C4-2B (cell line): Measurements from ENCODE around the gene RGP1.

Experiments
- H3K27ac ChIP-seq: fragments of 450-650 bp; 2 replicates; pipeline ENCODE4 v1.5.1; 2017
- CTCF ChIP-seq: fragments of 450-650 bp; conservative IDR thresholded peaks from 2 replicates; pipeline ENCODE4 v1.5.1; 2017; ENCODE audit warnings: mild to moderate bottlenecking
- ZFX ChIP-seq: fragments of 450-650 bp; IDR thresholded peaks from 2 replicates; pipeline ENCODE4 v1.6.1; 2017

The RGP1 gene

GRCh38 chr9:35723908-35724307, 25.2 kb upstream of the RGP1 start:
- no peak overlapping the region for H3K27ac ChIP-seq
- TF ChIP-seq ZFX, result no peak
- TF ChIP-seq CTCF, result no peak

GRCh38 chr9:35725362-35725761, 23.7 kb upstream of the RGP1 start:
- H3K27ac ChIP-seq, result no peak overlapping the region
- TF ChIP-seq CTCF, result no peak
- no peak for TF ChIP-seq ZFX

- TF ChIP-seq CTCF, result no peak
- no peak for TF ChIP-seq ZFX
- H3K27ac ChIP-seq, result no peak overlapping the region
Measured at GRCh38 chr9:35726931-35727330, 22.2 kb upstream of the RGP1 start.

- no peak for TF ChIP-seq ZFX
- no peak for TF ChIP-seq CTCF
- no peak overlapping the region for H3K27ac ChIP-seq
Measured at GRCh38 chr9:35727676-35728040, 21.4 kb upstream of the RGP1 start.

- TF ChIP-seq ZFX (no peak), CTCF (no peak)
- no peak overlapping the region for H3K27ac ChIP-seq
Measured at GRCh38 chr9:35728041-35728971, 20.8 kb upstream of the RGP1 start.

GRCh38 chr9:35729101-35729500, 20.0 kb upstream of the RGP1 start:
- no peak overlapping the region for H3K27ac ChIP-seq
- no peak for TF ChIP-seq CTCF
- TF ChIP-seq ZFX, result no peak

GRCh38 chr9:35729700-35730485, 19.2 kb upstream of the RGP1 start:
- H3K27ac ChIP-seq, result no peak overlapping the region
- TF ChIP-seq CTCF (peak; percentile 70), ZFX (no peak)
